Measurements from ENCODE around the gene PHKA2.

PHKA2 gene

DNA sequence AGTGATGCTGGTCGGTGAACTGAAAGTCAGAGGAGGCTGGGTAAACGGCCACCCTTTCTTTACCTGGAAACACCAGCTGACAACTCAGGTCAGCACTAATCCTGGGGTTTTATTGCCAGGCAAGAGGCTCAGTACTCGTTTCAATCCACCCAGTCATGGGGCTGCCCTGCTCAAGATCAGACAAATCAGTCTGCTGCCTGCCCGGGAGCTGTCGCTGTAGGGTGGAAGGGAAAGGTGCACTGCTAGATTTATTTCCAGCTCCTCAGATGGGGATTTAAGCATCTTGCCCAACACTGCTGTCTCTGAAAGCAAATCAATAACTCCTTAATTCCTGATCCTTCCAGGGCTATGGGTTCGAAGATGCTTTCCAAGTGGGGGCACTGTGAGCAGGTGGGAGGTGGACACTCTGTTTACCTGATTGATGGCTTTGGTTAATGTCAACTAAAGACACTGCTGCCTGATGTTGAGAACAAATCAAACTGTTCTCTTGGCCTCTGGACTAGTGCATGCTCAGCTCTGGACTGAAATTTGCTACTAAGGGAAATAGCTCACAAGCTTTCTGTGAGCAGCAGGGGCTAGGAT lies 59.3 kb downstream of the PHKA2 start:
- no peak for DNase-seq

DNA sequence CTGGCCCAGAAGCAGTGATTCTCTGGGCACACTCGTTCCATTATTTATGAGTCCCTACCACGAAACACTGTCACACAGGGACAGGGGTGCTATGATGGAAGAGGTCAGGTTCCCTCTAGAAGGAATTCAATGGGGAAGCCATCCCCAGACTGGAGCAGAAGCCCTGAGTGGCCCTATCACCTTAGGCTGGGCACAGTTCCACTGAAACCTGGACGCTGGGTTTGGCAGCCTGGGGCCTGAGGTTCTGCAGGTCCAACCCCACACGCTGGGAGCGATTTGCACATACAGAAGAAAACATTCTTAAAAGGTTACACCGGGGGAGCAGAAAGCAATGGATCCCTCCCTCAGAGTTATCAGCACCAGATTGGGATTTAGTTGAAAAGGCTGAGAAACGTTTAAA lies 63.3 kb downstream of the PHKA2 start:
- no peak for DNase-seq

DNA sequence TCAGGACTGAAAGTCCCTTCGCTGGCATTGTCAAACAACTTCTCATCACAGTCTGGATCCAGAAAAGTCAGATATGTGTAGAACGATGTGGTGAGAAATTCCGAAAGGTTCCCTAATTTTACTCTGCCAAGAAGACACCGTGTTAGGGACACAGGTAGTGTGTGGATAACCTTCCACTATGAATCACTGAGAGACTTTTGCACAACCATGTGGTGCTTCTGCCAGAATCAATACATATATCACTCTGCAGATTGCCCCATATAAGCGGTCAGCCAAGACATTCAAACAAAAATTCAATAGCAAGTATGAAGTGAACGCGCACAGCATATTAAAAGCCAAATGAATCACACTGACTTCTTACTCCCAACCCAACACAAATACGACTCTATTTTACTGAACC lies 63.8 kb downstream of the PHKA2 start:
- no peak for DNase-seq

DNA sequence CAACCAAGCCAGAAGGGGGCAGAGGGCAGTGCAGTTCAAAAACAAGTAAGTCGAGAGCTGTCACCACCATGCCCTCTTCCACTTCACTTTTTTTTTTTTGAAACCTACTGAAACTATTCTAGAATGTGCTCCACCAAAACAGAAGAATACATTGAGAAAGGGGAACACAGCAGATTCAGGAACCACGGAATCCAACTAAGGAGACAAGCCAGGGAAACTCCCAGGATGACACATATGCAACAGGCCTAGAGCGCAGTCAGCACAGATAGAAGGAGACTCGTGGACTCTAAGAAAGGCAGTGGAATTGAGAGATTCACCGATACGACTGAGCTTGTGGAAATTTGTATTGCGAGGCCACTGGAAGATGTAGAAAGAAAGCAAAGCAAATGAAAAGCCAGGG lies 66.1 kb downstream of the PHKA2 start:
- no peak for DNase-seq

DNA sequence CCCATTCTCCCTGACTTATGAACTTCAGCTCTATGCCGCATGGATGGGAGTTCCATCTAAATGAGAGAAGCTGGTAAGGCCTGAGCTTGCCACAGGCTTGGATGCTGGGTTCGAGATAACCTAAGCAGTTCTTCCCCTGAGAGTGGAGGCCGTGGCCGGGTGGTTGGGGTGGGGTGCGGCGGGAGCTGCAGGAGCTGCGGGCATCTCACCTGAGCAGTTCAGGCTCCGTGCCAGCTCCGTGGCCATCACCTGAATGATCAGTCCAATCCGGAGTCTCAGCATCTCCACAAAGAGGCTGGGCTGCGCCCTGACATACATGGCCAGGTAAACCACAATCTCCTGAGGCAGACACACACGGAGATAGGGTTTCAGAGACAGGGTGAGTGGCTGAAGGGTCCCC lies 77.6 kb downstream of the PHKA2 start:
- DNase-seq: no peak

DNA sequence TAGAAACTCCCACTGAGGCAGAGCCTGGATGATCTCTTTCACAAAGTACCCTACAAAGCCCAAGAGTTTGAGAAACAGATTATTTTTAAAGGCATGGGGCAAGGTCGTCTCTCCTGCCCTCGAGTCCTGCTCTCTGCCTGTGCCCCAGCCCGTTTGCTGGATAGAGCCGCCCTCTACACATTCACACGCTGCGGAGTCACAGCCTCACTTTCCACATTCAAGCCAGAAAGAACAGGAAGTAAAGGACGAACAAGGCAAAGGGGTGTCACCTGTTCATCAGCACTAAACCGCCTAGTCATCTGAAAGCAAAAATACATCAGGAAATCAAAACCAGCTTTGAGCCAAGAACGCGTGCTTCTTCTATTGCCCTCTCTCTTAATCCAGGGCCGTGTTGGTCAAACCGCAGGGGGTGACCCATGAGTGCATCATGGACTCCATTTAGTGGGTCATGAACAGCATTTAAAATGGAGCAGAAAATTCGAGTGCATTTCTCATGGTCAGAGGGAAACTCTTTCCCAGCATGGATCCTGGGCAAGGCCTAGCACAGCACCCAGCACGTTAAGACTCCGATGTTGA lies 83.4 kb downstream of the PHKA2 start:
- DNase-seq: no peak

DNA sequence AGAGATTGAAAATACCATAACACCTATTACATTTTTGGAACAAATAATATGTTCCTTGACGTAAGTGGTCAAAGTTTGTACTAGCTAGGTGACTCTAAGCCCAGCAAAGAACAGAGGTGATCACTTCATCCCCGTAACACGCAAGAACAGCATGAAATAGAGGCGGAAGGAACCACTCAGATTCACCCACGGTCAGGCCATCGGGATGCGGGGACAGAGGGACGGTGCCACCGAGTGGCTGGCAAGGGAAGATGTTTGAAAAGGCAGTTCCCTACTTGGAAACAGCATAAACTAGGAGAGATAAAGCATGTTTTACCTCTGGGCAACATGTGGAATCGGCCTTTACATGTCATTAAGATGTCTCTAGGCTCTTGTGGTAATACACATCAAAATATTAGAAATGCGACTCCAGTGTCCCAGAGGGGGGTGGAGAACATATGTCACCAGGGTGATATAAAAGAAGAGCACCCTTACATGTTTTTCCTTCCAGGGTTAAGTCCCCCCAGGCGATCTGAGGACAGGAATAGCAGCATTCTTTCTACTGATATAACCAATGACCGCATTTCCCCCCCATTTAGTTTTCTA lies 84.0 kb downstream of the PHKA2 start:
- DNase-seq: no peak

DNA sequence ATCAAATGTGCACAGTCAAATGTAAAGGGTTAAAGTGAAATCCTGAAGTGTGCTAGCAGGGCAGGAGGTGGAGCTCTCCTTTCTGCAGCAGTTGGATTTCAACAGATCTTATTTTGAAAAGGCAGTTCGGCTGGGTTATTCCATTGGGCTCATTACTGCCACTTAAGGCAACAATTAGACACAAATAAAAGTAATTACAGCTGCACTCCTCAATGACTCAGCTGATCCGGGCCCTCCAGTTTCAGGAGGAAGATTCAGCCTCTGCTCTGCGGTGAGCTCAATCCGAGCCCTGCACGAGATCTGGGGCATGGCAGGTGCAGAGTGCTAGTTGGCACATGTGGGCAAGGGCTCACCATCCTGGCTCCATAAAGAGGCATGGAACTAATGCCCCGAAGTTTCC lies 85.4 kb downstream of the PHKA2 start:
- DNase-seq: no peak

DNA sequence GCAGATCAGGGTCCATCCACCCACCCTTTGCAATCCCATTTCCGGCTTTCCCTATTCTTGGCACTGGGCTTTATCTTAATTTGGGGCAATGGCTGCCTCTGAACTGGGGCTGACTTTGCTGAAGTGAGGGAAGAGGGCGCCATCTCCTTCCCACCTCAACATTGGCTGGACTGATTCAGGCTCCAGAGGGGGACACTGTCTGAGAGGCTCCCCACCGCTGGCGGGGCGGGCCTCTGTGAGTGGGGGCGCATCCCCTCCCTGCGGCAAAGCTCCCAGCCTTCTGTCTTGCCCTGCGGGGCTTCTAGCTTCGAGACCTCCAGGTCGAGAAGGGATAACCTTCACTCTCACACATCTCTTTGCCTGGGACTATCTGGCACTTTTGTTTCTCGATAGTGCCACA lies 85.8 kb downstream of the PHKA2 start:
- DNase-seq: no peak

DNA sequence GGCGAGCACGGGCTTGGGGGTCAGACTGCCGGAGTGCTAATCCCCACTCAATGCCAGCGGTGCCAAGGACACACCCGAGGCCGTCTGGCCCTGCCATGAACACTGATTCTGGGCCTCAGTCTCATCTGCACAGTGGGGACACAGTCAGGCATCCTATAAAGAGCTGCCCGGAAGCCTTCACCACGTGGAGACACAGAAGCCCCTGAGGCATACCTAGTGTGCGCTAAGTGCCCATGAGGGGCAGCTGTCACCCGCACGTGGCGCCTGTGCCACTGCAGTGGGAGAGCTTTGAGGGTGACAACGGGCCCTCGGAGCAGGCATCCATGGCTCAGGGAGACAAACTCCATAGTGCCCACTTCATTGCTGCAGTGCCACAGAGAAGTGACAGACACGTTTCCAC lies 86.3 kb downstream of the PHKA2 start:
- no peak for DNase-seq

DNA sequence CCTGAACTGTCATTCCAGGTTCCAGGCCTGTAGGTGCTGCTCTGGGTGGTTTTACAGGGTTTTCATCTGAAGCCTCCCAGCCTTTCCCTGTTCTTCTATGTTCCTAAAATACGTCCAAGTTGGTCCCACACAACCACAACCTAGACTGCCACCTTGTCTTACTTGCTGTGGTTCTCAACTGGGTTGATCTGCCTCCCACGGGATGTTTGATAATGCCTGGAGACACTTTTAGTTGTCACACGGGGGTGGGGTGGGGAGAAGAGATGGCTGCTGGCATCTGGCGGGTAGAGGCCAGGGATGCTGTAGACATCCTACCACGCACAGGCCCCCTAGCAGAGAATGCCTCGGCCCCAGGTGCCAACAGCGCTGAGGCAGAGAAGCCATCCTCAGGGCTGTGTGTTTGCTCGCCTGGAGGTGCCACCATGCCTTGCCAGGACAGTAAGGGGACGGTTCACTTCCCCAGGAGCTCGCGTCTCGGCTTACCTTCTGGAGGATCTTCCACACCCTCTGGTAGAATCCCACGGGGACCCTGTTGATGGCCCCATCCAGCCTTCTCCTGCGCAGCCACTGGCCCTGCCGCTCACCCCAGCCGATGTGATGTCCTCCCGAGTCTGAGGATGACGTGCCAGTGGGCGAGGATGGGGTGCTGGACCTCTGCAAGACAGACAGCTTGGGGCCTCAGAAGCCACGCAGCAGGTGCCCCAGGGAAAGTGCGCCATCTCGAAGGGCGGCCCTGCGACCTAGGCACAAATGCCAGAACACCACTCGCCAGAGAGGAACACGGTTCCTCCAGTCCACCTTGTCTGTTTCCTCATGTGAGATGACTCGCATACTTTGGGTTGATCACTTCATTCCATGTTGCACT lies 87.0 kb downstream of the PHKA2 start:
- no peak for DNase-seq

DNA sequence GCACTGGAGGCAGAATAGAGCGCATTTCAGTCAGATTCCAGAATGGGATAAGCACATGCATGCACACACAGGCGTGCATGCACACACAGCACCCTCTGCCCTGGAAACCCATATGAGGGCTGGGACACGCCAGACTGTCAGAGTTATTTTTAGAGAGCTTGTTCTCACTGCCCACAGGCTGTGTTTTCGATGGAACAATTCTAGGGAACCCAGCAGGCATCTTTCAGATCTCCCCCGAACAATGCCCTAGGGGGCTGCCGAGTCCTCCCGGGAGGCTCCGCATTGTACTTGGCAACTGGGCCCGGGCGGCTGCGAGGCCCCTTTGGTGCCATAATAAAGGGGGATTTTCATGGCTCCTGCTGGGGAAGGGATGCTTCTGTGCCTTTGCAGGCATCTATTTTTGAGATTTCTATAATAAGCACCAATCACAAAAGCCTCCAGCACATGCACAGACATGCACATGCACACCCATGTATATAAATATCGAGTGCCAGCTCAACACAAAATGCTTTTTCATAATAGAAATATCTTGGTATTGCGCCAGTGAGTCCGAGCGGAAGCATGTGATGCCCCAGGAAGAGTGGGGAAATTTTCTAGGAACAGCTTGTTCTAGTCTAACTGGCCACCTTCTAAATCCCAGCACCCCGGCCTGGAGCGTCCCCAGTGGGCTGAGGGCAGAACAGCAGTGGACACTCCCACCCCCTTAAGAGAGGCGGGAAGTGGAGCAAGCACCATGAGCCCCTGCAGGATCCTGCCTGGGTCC lies 88.5 kb downstream of the PHKA2 start:
- no peak for DNase-seq

DNA sequence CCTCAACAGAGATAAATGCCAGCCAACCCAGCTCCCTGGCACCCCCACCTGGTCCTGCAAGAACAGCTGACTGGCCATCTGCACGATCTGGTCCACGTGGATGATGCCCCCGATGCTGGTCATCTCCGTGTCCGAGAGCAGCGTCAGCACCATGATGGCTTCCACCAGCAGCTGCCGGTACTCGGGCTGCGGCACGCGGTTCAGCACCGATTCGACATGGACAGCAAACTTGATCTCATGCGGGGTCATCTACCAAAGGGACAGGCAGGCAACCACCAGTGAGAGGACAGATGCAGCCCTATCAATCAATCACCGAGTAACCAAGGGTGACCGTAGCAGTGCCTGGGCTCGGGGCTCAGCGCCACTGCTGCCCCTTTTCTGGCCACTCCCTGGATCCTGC lies 89.8 kb downstream of the PHKA2 start:
- no peak for DNase-seq

DNA sequence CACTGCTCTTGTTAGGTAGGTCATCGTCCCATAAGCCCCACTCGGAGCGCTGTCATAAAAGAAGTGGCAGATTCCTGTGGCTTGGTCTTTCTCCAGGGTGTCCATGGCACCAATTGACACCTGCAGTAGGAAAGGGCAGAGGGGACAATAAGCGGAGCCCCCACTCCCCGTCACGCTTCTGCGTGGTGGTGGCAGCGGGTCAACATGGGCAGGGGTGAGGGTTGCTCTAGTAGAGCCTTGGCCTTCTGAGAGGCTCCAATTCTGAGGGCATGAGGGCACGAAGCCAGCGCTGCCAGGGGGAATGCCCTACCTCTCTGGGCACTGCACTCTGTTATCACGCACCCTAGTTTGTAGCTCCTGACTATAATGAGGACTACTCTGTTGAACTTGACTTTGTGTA lies 90.4 kb downstream of the PHKA2 start:
- DNase-seq: no peak

DNA sequence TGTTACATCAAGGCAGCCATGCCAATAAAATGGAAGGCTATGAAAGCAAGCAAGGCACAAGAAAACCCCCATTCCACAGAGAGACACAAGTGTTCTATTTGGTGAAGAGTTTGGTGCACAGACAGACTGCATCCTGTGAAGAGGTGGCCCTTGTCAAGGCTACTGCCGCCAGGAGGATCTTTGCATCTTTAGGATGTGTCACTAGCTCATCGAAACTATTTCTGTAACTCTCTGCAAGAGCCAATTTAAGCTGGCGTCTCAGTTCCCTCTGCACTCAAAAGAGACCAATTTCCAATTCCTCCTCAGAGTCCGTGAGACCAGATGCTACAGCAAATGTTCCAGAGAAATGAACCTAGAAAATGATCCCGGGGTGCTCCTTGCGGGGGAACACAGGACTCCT lies 91.0 kb downstream of the PHKA2 start:
- no peak for DNase-seq

DNA sequence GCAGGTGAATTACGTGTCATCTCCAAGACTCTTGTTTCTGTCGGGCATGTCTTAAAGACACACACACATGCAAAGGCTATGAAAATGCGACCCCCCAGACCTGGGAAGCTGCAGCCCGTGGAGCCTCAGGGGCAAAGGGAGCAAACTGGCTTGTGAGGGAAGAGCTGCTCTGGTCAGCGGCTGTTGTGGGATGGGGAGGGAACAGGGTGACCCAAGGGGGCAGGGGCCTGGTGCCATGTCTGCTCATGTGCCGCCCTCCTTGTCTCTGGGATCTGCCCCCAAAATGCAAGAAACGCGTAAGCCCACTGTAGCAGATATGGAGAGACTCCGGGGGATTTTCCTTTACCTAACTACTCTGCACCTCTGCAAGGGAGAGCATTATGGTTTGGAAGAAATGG lies 92.4 kb downstream of the PHKA2 start:
- no peak for DNase-seq

DNA sequence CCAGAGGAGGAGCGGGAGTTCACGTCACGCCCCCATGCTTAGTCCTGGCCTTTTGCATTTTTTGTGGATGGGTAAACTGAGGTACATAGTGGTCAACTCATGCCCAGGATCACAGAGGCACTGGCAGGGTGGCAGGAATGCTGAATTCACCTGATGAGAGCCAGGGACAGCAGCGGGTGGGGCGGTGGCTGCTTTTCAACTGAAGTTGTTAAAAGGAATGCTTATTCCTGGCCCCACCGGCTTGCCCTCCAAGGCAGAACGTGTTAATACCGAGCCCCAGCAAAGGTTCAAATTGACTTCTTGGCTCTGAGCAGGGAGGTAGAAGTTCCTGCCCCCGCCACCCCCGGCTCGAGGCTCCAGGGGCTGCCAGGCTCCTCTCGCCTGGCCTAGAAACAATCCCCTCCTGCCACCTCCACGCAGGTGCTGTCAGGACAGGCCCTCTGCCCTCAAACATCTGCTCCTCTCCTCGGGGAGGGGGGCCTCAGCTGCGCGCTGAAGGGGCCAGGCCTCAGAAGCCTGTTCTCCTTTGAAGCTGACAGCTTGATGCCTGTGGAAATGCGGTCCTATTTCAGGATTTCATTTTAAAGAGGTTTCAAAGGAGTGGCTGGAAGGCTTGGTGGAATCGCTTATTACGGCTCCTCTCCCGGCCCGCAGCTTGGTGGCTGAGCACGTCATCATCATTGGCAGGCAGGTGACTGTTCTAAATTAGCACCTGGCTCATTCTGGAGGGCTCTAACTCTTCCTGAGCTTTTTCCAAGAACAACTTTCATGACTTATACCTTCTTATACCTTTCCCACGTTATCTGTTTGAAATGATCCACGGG lies 93.0 kb downstream of the PHKA2 start:
- no peak for DNase-seq

DNA sequence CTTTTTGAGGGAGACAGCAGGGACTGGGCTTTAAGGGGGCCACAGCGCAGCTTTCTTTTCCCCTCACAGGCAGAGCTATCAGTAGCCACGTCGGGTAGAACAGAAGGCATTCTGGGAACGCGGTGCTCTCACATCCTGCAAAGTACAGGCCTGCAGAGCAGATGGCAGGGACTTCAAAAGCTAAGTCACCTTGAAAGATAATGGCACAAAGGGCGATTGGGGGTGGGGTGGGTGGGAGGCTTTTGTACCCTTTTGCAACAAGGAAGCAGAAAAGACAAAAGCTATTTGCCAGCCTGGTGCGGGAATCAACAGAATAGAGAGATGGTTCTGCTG lies 93.9 kb downstream of the PHKA2 start:
- no peak for DNase-seq

DNA sequence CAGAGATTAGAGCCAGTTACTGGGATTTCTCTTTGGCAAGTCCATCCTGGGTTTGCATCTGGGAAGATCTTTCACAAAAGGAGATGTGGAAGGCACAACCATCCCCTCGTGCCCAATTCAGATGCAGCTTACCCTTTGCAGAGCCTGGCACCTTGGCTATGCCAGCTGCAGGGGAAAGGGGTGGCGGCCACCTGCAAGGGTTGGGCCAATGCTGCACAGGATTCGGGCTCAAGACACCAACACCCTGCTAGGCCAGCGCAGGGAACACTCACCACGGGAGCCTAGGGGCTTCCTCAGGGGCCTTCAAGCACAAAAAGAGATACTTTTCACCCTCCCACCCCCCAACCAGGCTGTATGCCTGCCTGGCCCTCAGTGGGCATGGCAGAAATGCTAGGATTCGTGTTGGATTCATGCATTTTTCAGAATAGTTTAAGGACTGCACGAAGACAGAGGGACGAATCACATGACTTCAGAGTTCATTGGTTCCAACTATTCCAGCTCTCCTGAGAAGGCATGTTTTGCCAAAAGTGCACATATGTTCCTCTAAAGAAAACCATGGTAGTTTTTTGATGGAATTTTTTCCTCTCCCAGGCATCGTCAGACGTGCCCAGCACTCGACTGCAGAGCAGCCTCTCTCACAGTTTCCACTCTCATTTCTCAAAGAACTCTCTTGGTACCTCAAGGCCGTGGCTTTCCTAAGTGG lies 94.4 kb downstream of the PHKA2 start:
- no peak for DNase-seq

DNA sequence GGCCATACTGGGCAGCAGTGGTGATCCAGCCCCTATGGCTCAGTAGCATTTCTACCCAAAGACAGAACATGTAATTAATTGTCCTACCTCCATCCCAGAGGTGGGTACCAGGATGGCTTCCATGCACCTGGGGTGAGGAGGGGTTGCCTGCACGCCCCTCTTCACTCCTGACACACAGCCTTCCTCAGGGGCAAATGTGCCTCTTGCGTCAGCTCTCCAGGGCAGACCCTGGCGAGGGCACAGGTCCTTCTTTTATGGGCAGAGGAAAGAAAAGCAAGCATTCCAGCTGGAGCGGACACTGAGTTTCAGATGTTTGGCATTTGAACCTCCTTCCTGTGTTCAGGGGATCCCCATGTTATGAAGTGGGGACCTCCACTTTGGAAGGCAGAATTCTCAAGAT lies 95.6 kb downstream of the PHKA2 start:
- no peak for DNase-seq

DNA sequence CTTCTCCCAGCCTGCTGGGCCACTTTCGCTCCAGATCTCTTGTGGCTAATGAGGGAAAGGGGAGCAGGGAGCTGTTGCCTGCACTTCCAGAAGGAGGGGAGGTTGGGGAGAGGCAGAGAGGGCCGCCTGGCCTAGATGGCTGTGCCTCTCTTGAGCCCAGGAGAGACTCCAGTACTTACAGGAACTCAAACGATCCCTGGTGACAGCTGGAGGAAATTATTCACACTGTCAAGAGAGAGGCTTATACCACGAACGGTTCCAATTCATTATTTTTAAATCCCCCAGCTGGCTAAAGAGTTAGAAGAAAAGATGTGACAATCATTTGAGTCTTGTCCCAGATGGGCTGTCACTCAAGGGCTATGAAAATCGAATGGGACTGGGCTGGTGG lies 96.1 kb downstream of the PHKA2 start:
- no peak for DNase-seq

Data from retina (tissue), 1 donor.